HEK293T (cell line): ENCODE measurements around the gene MBNL2.
"Not testable (repeated sequence)": the region's sequence is repeated elsewhere in the genome, so short reads cannot be mapped to it uniquely, and the experiment has no call there.

Experiments
- CTCF ChIA-PET: fragments of 350-600 bp; formaldehyde crosslinking; extraction: SDS; loops from one replicate; lab custom pipeline; 2021; ENCODE audit warnings: antibody characterized with exemption, inconsistent platforms; lab: Yijun Ruan, JAX
- POLR2A ChIA-PET: fragments of 350-600 bp; formaldehyde crosslinking; extraction: SDS; loops from one replicate; lab custom pipeline; 2020; ENCODE audit warnings: antibody characterized with exemption, inconsistent platforms; lab: Yijun Ruan, JAX
- DNase-seq: peaks from one replicate; pipeline ENCODE4 v3.0.0; 2012; ENCODE audit warnings: mixed read lengths; ENCODE audit errors: extremely low spot score
- ARNT ChIP-seq: fragments of 450-650 bp; IDR thresholded peaks from 2 replicates; pipeline ENCODE4 v1.6.1; 2017; ENCODE audit warnings: mild to moderate bottlenecking
- BHLHE40 ChIP-seq: fragments of 450-650 bp; IDR thresholded peaks from 2 replicates; pipeline ENCODE4 v1.6.1; 2016; ENCODE audit warnings: mild to moderate bottlenecking, moderate library complexity, borderline replicate concordance
- CTBP1 ChIP-seq: fragments of 450-650 bp; IDR thresholded peaks from 2 replicates; pipeline ENCODE4 v1.6.1; 2016; ENCODE audit warnings: borderline replicate concordance
- ELF4 ChIP-seq: fragments of 450-650 bp; IDR thresholded peaks from 2 replicates; pipeline ENCODE4 v1.6.1; 2017; ENCODE audit warnings: antibody characterized with exemption
- FOXA1 ChIP-seq: fragments of 450-650 bp; IDR thresholded peaks from 2 replicates; pipeline ENCODE4 v1.6.1; 2016; ENCODE audit warnings: mild to moderate bottlenecking
- FOXK2 ChIP-seq: fragments of 450-650 bp; IDR thresholded peaks from 2 replicates; pipeline ENCODE4 v1.6.1; 2016; ENCODE audit warnings: mild to moderate bottlenecking
- FOXM1 ChIP-seq: fragments of 450-650 bp; IDR thresholded peaks from 2 replicates; pipeline ENCODE4 v1.6.1; 2017; ENCODE audit warnings: mild to moderate bottlenecking, borderline replicate concordance
- HDGF ChIP-seq: fragments of 450-650 bp; IDR thresholded peaks from 2 replicates; pipeline ENCODE4 v1.6.1; 2017; ENCODE audit warnings: antibody characterized with exemption, borderline replicate concordance
- L3MBTL2 ChIP-seq: fragments of 450-650 bp; conservative IDR thresholded peaks from 2 replicates; pipeline ENCODE4 v1.6.1; 2016; ENCODE audit warnings: mild to moderate bottlenecking
- LEF1 ChIP-seq: fragments of 450-650 bp; IDR thresholded peaks from 2 replicates; pipeline ENCODE4 v1.6.1; 2017; ENCODE audit warnings: mild to moderate bottlenecking, borderline replicate concordance
- NFRKB ChIP-seq: fragments of 450-650 bp; IDR thresholded peaks from 2 replicates; pipeline ENCODE4 v1.6.1; 2016; ENCODE audit warnings: mild to moderate bottlenecking, moderate library complexity
- PKNOX1 ChIP-seq: fragments of 450-650 bp; IDR thresholded peaks from 2 replicates; pipeline ENCODE4 v1.6.1; 2016
- SP1 ChIP-seq: fragments of 450-650 bp; IDR thresholded peaks from 2 replicates; pipeline ENCODE4 v1.6.1; 2017
- SUZ12 ChIP-seq: fragments of 450-650 bp; IDR thresholded peaks from 2 replicates; pipeline ENCODE4 v1.6.1; 2016; ENCODE audit warnings: mild to moderate bottlenecking
- TARDBP ChIP-seq: fragments of 450-650 bp; IDR thresholded peaks from 2 replicates; pipeline ENCODE4 v1.6.1; 2016
- ZNF384 ChIP-seq: fragments of 450-650 bp; IDR thresholded peaks from 2 replicates; pipeline ENCODE4 v1.6.1; 2016

Gene MBNL2

GRCh38 chr13:97348569-97349100 is 126.5 kb downstream of the MBNL2 start:
- TF ChIP-seq HDGF: no peak
- no peak for TF ChIP-seq PKNOX1
- no peak for TF ChIP-seq CTBP1
- no peak for TF ChIP-seq FOXA1
- TF ChIP-seq NFRKB: no peak
- CTCF ChIA-PET: interaction anchor here (1.1 to 2.3 kb wide), 2 partner anchors 239 to 331 kb away, joined by 3 to 9 read pairs; no protein-coding TSS in a partner anchor
- POLR2A ChIA-PET: no interaction called here
- no peak for DNase-seq

- DNase-seq, CTCF ChIA-PET, POLR2A ChIA-PET: not testable (repeated sequence)
Measured at GRCh38 chr13:97352012-97352411, 129.9 kb downstream of the MBNL2 start.

- ChIA-PET CTCF (no interaction called here), POLR2A (no interaction called here)
- no peak for TF ChIP-seq FOXM1
- TF ChIP-seq LEF1: no peak
- no peak for TF ChIP-seq HDGF
- TF ChIP-seq SP1: no peak
- no peak for TF ChIP-seq BHLHE40
- no peak for TF ChIP-seq FOXA1
- TF ChIP-seq ELF4: no peak
- TF ChIP-seq PKNOX1: no peak
- TF ChIP-seq L3MBTL2: no peak
- no peak for TF ChIP-seq ZNF384
- TF ChIP-seq CTBP1: no peak
- TF ChIP-seq ARNT: no peak
- TF ChIP-seq TARDBP: no peak
- no peak for TF ChIP-seq SUZ12
- DNase-seq: no peak
Measured at GRCh38 chr13:97352815-97353214, 130.7 kb downstream of the MBNL2 start.

GRCh38 chr13:97353927-97354675 is 132.0 kb downstream of the MBNL2 start:
- ChIA-PET POLR2A (no interaction called here), CTCF (interaction anchor here (0.6 kb wide), 1 partner anchor 243 kb away, joined by 4 read pairs; no protein-coding TSS in a partner anchor)
- TF ChIP-seq FOXA1 (no peak), ELF4 (no peak), NFRKB (no peak), PKNOX1 (no peak), FOXK2 (no peak), BHLHE40 (no peak), TARDBP (no peak), LEF1 (no peak), SP1 (no peak), CTBP1 (no peak), HDGF (no peak), ZNF384 (no peak), FOXM1 (no peak)
- no peak for DNase-seq

- no peak for DNase-seq
- TF ChIP-seq TARDBP: no peak
- POLR2A ChIA-PET: no interaction called here
- CTCF ChIA-PET: no interaction called here
Measured at GRCh38 chr13:97354808-97355207, 132.7 kb downstream of the MBNL2 start.

- ChIA-PET POLR2A (no interaction called here), CTCF (no interaction called here)
- no peak for TF ChIP-seq FOXA1
- no peak for TF ChIP-seq ZNF384
- TF ChIP-seq BHLHE40: no peak
- no peak for TF ChIP-seq HDGF
- no peak for TF ChIP-seq CTBP1
- TF ChIP-seq SUZ12: no peak
- DNase-seq: no peak
Measured at GRCh38 chr13:97356592-97356991, 134.5 kb downstream of the MBNL2 start.
